AG04449 (cell line): Measurements from ENCODE around the gene TGM4.

Source experiments
- CTCF ChIA-PET: fragments of 350-600 bp; formaldehyde crosslinking; extraction: SDS; loops from one replicate; lab custom pipeline; 2021; ENCODE audit warnings: antibody characterized with exemption; lab: Yijun Ruan, JAX
- POLR2A ChIA-PET: fragments of 400-600, 350-600 bp; formaldehyde crosslinking; extraction: SDS; loops from one replicate; lab custom pipeline; 2020; ENCODE audit warnings: antibody characterized with exemption, inconsistent platforms; lab: Yijun Ruan, JAX
- DNase-seq: peaks from one replicate; pipeline ENCODE4 v3.0.0-alpha.2; 2010; ENCODE audit warnings: low read depth, low spot score
- H3K4me3 ChIP-seq: 2 replicates; pipeline ENCODE4 v1.5.1; 2011; ENCODE audit warnings: low read depth, mild to moderate bottlenecking, control low read depth, low read length
- CTCF ChIP-seq: IDR thresholded peaks from one replicate; pipeline ENCODE4 v1.5.1; 2011; ENCODE audit warnings: mild to moderate bottlenecking, moderate library complexity, low read length, control low read depth, inconsistent platforms; ENCODE audit not compliant: insufficient read depth; ENCODE audit errors: missing control alignments

TGM4 gene

DNA sequence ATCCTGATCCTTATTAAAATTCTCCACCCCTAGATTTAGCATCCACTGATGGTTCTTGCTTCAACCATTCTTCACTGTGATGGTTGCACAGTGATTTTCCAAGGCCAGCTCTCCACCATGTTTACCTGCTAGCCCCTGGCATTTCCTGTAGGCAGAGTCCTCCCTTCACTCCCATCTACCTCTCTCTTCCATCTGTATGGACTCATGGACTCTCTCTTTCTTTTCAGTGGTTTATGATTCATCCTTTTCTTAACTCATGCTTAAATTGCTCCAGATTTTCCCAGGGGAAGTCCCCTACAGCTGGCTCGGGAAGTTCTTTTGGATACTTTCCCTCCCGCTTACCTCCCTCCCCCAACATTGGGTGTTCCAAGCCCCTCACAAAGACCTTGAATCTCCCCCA is 18.7 kb downstream of the TGM4 start:
- ChIA-PET CTCF (interaction anchor here (2.5 kb wide), 1 partner anchor 21 kb away, joined by 12 read pairs; no protein-coding TSS in a partner anchor), POLR2A (interaction anchor here (0.6 to 1.0 kb wide), 2 partner anchors 9 to 832 kb away, joined by 3 read pairs; no protein-coding TSS in a partner anchor)
- no peak for TF ChIP-seq CTCF
- DNase-seq, result peak; percentile 45
- H3K4me3 ChIP-seq, result no peak overlapping the region

DNA sequence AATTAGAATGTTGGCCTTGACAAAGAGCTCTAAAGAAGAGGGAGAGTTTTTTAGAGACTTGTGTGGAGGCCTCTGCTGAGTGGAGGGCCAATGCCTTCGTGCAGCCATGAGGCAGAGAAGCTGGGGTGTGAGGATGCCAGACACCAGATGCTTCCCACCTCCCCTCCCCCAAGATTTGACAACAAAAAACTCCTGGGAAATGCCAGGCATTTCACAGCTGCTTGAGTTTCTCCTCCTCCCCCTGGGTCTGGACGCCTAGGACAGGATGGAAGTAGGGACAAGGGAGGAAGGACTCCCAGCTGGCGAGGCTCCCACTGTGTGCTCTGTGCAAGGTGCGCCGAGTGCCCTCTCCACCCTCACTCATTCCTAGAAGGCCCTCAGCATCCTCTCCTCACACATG is 20.1 kb downstream of the TGM4 start:
- ChIA-PET CTCF (interaction anchor here (0.8 to 2.5 kb wide), 3 partner anchors 8 to 19 kb away, joined by 3 to 12 read pairs (median 3); no protein-coding TSS in a partner anchor), POLR2A (interaction anchor here (0.8 kb wide), 1 partner anchor 133 kb away, joined by 3 read pairs; the partner anchor contains the start of genes KIAA1143 and KIF15)
- H3K4me3 ChIP-seq, result no peak overlapping the region
- no peak for TF ChIP-seq CTCF
- DNase-seq, result no peak

GRCh38 chr3:44896440-44896839 is 22.0 kb downstream of the TGM4 start:
- POLR2A ChIA-PET, result no interaction called here
- H3K4me3 ChIP-seq, result no peak overlapping the region

DNA sequence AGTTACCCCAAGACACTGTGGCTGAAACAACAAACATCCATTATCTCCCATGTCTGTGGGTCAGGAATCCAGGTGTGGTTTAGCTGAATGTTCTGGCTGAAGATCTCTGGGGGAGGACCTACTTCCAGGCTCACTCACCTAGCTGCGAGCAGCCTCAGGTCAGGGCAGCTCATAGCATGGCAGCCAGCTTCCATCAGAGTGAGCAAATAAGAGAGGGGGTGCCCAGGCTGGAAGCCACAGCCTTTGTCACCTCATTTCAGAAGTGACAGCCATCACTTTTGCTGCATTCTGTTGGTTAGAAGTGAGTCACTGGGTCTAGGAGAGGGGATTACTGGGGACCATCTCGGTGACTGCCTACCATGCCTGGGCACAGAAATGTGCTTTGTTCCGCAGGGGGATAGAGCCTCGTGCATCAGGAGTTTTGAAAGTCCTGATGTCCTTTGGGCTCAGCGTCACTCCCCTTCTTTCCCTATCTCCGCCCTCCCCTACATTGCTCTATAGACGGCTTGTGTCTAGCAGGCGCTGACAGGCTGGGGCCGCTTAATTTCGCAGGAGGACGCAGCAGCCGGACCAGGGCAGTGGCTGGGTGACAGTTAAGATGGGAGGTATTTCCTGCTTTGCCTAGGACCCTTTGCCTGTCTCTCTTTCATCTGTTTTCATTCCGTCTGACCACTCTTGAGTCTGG is 25.4 kb downstream of the TGM4 start:
- TF ChIP-seq CTCF, result no peak
- POLR2A ChIA-PET, result no interaction called here
- no peak overlapping the region for H3K4me3 ChIP-seq
- no peak for DNase-seq
- CTCF ChIA-PET, result interaction anchor here (2.7 kb wide), 1 partner anchor 14 kb away, joined by 20 read pairs; no protein-coding TSS in a partner anchor

More at GRCh38 chr3:44896440-44896839, 22.0 kb downstream of the TGM4 start:
- CTCF ChIA-PET, result interaction anchor here (0.9 kb wide), 2 partner anchors 16 to 18 kb away, joined by 3 read pairs; no protein-coding TSS in a partner anchor
- DNase-seq, result no peak
- no peak for TF ChIP-seq CTCF

DNA sequence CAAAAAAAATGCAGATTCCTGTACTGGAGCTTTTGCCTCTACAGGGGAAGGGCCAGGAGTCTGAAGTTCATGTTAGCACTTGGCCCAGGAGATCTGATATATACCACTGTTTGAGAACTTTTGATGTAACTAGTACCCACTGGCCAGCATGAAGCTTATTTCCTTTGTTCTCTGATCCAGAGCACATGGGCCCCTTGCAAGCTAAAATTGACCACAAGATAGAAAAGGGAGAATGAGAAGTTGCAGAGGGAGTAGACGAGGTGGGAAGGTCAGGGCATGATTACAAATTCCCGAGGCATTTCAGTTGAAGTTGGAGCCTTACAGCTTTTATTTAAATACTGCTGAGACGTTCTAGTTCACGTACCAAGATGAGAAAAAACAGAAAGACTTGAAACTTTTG is 28.2 kb downstream of the TGM4 start:
- ChIA-PET POLR2A (no interaction called here), CTCF (interaction anchor here (2.6 kb wide), 1 partner anchor 10 kb away, joined by 15 read pairs; no protein-coding TSS in a partner anchor)
- DNase-seq, result no peak
- no peak for TF ChIP-seq CTCF
- no peak overlapping the region for H3K4me3 ChIP-seq

- DNase-seq, result no peak
- H3K4me3 ChIP-seq, result no peak overlapping the region
- ChIA-PET CTCF (interaction anchor here (2.6 kb wide), 1 partner anchor 10 kb away, joined by 15 read pairs; no protein-coding TSS in a partner anchor), POLR2A (no interaction called here)
- TF ChIP-seq CTCF, result no peak
These were observed 28.9 kb downstream of the TGM4 start for GRCh38 chr3:44903314-44903713.
